ENCODE measurements around the gene ELF2.
"Not testable (repeated sequence)": the region's sequence is repeated elsewhere in the genome, so short reads cannot be mapped to it uniquely, and the experiment has no call there.

The ELF2 gene

GRCh38 chr4:139177049-139177868 lies at the start of gene ELF2:
Gene ELF2 (minus strand): TSS chr4:139177218. CDS start chr4:139137701, 39,517 bp downstream.
- peak; percentile 92 for DNase-seq (ENCODE audit: low read depth)

- DNase-seq (ENCODE audit: low read depth) = peak; percentile 62
Measured at GRCh38 chr4:139223682-139224317, 46.8 kb upstream of the ELF2 start.

DNA sequence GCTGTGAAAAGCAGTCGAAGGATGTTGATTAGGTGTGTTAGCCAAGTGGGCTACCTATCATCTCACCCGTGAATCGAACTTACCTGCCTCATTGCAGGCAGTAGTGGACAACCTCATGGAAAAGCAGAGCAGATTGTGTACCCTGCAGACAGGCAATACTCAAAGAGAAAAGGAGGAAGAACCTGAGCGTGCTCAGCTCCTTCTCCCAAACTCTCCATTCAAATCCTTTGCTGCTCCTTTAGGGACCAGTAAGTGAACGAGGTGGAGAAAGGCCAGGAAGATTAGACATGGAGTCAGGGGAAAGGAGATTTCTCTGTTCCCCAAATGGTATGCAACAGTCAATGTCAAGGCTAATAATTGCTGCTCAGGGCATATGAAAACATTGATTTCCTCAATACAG lies 45.2 kb upstream of the ELF2 start:
- DNase-seq (ENCODE audit: low read depth) = no peak

DNA sequence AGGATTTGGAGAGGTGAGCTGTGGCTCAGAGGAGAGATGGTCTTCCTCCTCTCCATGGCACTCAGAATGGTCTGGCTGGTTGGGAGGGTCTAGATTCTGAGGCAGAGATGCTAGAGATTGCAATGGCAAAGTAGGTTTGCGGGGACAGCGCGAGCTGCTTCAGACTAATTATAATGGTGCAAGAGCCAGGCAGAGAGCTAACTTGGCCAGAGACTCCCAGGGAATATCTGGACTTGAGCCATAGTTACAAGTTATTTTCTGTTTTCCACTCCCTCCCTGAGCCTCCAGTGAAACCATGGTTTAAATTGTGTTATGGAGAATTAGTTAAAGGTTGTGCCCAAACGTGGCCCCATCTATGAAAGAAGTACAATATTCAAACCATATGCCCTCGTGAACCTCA lies 44.7 kb upstream of the ELF2 start:
- DNase-seq (ENCODE audit: low read depth) = no peak

DNA sequence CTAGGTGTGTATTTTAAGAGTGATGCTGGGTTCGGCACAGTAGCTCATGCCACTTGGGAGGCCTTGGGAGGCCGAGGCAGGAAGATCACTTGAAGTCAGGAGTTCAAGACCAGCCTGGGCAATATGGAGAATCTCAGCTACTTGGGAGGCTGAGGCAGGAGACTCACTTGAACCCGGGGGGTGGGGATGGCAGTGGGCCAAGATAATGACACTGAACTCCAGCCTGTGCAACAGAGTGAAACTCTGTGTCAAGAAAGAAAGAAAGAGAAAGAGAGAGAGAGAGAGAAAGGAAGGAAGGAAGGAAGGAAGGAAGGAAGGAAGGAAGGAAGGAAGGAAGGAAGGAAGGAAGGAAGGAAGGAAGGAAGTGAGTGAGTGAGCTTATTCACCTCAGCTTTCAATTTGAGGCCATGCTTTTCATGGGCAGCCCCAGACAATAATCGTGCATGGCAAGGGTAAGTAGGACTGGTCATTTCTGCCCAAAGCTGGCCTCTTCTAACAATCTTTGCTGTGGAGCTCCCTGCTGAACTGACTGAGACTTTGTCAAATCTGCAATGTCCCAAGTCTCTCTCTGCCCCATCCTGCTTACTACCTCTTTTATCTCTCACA lies 42.5 kb upstream of the ELF2 start:
- no peak for DNase-seq (ENCODE audit: low read depth)

DNA sequence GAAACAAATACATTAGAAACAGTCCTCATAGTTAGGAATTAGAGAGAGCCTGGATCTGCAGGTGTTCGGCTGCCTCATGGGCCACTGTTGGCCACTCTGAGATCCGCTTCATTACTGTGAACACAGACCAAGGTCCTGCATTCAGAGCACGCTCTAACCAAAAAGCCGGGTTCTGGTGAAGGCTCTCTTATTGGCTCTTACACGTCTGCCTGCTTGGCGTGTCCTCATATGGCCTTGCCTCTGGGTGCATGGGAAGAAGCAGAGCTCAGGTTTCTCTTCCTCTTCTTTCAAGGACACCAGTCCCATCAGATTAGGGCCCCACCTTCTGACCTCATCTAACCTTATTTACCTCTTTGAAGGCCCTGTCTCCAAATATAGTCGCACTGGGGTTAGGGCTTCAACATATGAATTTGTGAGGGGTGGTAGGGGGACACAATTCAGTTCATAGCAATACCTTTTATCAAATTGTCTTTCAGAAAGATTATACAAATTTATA lies 37.1 kb upstream of the ELF2 start:
- DNase-seq (ENCODE audit: low read depth) = peak; percentile 9

DNA sequence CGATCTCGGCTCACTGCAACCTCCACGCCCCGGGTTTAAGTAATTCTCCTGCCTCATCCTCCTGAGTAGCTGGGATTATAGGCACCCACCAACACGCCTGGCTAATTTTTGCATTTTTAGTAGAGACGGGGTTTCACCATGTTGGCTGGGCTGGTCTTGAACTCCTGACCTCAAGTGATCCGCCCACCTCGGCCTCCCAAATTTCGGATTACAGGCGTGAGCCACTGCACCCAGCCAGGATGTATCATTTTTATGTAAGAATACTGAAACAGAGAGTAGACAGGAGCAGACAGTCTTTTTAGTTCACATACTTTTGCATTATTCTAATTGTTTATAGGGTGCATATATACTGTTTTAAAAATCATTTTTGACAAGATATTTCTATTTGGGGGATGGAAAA lies 36.6 kb upstream of the ELF2 start:
- DNase-seq (ENCODE audit: low read depth) = not testable (repeated sequence)

DNA sequence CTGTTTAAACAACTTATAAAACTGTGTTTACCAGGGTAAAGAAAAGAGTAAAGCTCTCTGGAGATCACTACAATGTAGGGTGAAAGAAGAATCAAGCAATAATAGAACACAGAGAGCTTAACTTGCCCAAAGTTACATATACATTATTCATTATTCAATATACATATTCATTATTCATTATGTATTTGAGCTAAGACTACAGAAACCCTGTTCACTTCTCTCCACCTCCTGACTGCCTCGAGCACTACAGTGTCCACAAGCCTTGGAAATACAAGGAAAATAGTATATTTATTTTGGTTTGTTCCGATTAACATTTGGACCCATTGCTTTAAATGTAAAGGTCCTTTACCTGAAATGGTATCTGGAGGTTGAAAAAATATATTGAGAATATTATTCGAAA lies 35.9 kb upstream of the ELF2 start:
- DNase-seq (ENCODE audit: low read depth) = no peak

- no peak for DNase-seq (ENCODE audit: low read depth)
Measured at GRCh38 chr4:139210486-139210885, 33.5 kb upstream of the ELF2 start.

- no peak for DNase-seq (ENCODE audit: low read depth)
Measured at GRCh38 chr4:139209470-139210063, 32.5 kb upstream of the ELF2 start.

GRCh38 chr4:139208404-139208945 lies 31.5 kb upstream of the ELF2 start:
- DNase-seq (ENCODE audit: low read depth) = peak; percentile 97

GRCh38 chr4:139207873-139208403 lies 30.9 kb upstream of the ELF2 start:
- DNase-seq (ENCODE audit: low read depth) = peak; percentile 21

DNA sequence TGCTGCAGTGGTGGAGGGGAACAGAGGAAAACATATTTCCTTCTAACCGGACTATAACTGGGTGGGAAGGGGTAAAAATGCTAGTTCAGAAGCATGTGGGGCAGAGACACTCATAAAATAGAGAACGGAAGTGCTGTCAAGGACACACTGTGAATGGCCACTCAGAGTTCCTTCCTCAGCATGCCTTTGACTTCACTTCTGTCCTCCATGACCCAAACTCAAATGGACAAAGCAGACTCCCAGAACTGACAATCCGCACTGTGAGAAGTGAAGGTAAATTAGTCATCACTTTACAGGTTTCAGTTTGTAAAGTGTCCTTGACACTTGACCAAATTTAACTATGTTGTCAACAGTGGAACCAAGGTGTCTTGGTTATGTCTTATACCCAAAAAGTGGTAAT lies 30.2 kb upstream of the ELF2 start:
- no peak for DNase-seq (ENCODE audit: low read depth)

DNA sequence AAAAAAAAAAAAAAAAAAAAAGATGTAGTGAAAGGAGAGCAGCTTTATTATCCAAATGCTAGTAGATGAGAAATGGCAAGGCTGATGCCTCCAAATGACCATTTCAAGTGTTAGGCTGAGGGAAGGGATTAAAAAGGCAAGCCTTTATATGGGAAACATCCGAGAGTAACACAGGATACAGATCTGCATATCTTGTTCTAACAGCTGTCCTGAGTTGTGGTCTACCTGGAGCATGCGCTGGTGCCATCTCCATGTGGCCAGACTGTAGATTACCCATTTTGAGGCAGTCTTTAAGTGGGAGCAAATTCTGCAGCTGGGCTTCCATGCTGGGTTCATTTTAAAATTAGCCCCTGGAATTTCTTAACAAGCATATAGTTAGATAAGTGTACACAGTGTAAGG lies 26.0 kb upstream of the ELF2 start:
- DNase-seq (ENCODE audit: low read depth) = no peak

DNA sequence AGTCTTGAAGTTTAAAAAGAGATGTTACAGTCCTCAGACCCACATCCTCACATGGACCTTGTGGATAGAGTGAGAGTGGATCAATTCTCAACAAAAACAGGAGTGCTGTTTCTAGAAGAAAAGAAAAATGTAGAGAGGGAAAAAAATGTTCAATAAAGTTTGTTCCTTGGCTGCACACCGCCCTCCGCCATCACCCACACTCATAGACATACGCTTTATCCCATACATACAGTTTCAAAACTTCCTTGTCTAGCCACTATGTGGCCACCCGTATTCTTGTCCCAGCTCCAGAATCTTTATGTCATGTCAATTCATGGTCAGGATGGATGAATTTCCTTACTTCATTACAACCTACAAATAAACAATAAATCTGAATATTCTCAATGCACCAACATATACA lies 23.5 kb upstream of the ELF2 start:
- DNase-seq (ENCODE audit: low read depth) = no peak

- DNase-seq (ENCODE audit: low read depth) = no peak
Measured at GRCh38 chr4:139200102-139200501, 23.1 kb upstream of the ELF2 start.

DNA sequence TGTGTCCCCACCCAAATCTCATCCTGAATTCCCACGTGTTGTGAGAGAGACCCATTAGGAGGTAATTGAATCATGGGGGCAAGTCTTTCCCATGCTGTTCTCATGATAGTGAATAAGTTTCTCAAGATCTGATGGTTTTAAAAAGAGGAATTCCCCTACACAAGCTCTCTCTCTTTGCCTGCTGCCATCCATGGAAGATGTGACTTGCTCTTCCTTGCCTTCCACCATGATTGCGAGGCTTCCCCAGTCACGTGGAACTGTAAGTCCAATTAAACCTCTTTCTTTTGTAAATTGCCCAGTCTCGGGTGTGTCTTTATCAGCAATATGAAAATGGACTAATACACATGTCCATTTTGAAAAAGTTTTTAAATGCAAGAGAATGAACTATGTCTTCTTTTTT lies 20.2 kb upstream of the ELF2 start:
- not testable (repeated sequence) for DNase-seq (ENCODE audit: low read depth)

DNA sequence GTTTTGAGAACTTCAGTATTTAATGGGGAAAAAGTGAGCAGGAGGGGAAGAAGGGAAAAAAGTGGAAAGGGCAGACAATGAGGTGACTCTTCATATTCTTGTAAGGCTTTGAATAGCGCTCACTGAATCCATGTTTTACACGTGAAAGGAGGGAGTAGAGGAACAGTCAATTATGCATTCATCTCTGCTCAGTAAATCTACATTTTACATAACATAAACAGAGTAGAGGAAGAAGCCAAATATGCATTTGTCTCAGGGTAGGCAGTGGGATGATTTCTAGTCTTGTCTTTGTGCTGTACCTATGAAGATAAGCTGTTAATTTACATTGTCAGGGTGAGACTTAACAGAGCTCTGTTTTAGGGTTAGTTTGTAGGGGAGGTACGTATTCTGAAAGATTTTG lies 19.4 kb upstream of the ELF2 start:
- no peak for DNase-seq (ENCODE audit: low read depth)

DNA sequence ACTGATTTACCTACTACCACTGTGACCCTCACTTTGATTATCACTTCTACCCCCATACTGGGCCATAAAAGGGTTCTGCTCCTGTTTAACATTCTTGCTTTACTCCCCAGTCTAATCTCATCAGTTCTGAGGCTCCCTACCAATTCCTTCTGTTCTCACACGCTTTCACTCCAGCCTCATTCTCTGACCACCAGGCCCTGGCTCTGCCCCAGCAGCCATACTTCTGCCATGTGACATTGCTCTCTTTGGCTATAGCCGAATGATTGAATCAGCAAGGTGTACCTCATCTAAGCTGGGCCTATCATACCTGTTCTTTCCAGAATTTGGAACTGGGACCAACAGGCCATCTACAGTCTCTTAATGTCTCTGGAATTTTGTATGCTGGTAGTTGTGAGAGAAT lies 14.4 kb upstream of the ELF2 start:
- no peak for DNase-seq (ENCODE audit: low read depth)

DNA sequence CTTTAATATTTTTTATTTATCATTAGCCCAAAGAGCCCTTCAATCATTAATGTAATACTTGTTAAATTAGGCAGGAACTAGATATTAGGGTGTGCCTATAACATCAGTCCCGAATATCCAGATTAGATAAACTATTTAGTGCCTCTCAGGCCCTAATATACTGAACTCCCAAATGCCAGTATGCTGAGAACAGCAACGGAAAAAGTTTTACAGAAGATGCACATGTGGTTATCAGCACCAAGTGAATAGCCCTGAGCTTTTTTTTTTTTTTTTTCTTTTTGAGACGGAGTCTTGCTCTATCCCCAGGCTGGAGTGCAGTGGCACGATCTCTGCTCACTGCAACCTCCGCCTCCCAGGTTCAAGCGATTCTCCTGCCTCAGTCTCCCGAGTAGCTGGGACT lies 13.0 kb upstream of the ELF2 start:
- DNase-seq (ENCODE audit: low read depth) = no peak

GRCh38 chr4:139189417-139189749 lies 12.4 kb upstream of the ELF2 start:
- DNase-seq (ENCODE audit: low read depth) = no peak

Measured in fibroblast of gingiva (primary cell).